ENCODE data around the gene PTPRE.

PTPRE gene

GRCh38 chr10:127951861-127952574, 45.1 kb downstream of the PTPRE start:
- no peak for DNase-seq (ENCODE audit: low read depth in 3 of 3)

DNA sequence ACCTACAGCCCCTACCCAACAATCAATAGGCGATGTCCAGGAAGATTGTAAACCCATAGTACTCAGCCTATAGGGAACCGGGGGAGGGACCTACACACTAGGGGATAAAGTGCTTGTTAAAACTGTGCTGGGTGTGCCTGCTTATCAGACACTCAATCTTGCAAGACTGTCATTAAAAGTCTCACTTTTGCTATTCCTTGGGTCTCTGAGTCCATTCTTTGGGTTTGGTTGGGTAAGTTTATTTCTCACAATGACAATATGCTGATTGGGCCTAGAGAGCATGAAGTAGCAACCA, 45.6 kb downstream of the PTPRE start:
- DNase-seq (ENCODE audit: low read depth in 3 of 3), result no peak

GRCh38 chr10:127952918-127953317, 46.0 kb downstream of the PTPRE start:
- DNase-seq (ENCODE audit: low read depth in 3 of 3), result no peak

GRCh38 chr10:127953876-127954275, 47.0 kb downstream of the PTPRE start:
- DNase-seq (ENCODE audit: low read depth in 3 of 3), result no peak

- no peak for DNase-seq (ENCODE audit: low read depth in 3 of 3)
Measured at GRCh38 chr10:127959428-127959827, 52.5 kb downstream of the PTPRE start.

DNA sequence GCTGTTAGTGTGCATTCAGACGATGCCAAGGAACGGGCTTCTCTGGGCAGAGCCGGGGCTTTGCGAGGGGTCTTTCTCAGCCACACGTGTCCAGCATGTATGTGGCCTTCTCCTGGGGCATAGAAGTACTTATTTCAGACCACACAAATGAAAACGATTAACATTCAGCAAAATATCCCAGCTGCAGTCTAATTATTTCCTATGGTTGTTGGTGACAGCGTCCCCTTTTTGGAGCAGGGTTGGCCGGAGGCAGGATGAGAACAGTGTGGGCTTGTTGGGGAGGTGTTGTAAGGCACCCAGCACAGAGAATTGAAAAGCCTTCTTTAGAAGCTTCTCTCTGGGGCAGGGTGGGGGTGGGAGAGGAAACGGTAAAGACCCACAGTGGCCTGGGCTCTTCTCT, 54.2 kb downstream of the PTPRE start:
- no peak for DNase-seq (ENCODE audit: low read depth in 3 of 3)

GRCh38 chr10:127962205-127962604, 55.3 kb downstream of the PTPRE start:
- DNase-seq (ENCODE audit: low read depth in 3 of 3), result no peak

- no peak for DNase-seq (ENCODE audit: low read depth in 3 of 3)
Measured at GRCh38 chr10:127963136-127963535, 56.2 kb downstream of the PTPRE start.

DNA sequence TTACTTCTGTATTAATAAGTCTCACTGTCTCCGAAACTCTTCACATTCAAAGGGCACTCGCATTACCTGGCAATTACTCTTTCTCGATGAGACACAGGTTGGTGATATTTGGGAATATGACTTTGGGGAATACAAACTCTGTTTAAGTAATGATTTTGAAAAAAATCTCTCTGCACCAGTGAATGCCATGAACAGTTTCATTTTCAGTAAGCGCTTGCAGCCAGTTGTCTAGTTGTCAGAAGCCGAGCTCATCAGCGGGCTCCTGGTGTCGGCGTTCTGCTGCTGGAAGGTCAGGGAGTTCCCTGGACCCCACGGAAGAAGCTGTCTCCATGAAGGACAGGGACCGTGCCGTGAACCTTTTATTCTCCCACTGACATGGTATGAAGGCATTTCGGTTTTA, 57.7 kb downstream of the PTPRE start:
- DNase-seq (ENCODE audit: low read depth in 3 of 3), result no peak

DNA sequence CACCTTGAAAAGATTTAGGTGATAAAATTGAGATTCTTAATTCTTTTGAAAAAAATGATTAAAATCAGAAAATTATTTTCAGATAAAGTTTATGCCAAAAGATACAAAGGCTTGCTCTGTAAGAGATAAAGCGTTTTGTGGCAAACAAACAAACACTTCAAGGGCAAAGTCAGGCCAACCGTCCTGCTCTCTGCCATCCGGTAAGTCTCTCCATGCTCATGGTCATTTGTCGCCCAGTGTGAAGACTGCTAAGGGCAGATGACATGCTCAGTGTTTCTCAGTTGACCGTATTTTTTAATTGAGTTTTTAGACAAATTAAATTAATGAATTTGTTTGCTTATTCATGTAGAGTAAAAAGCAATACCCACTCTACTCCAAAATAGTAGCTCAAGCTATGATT, 60.0 kb downstream of the PTPRE start:
- no peak for DNase-seq (ENCODE audit: low read depth in 3 of 3)

DNA sequence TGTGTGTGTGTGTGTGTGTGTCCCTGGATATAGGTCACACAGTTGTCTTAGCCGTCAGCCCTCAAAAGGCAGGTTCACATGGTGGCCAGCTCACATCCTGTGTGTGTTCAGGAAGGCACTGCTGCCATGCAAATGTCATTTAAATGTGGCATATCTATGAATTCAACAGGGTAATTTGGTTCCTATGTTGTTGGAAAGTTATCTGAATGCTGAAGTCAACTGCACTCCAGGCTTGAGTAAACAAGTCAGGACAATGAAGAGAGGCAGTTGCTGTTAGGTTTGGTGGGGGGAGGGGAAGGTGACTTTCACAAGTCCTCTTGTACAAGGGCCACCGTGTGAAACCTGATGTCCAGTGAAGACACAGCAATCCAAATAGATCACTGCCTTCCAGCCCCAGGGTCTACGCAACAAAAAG, 61.1 kb downstream of the PTPRE start:
- DNase-seq (ENCODE audit: low read depth in 3 of 3), result no peak

DNA sequence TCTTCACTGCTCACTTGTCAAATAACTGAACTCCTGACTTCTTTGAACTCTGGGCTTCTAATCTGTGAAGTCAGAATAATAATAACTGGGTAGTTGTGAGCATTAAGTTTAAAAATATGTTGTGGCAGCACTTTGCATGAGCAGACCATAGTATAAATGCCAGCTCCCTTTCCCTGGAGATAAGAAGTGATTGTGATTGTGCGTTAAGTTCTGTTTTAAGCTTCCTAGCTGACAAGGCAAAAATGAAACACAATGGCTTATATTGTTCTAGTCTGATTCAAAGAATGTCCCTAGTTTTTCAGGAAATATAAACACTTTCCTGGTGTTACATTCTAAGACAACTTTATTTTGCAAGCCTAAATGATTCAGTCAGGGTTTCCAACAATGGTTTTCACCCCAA, 61.8 kb downstream of the PTPRE start:
- DNase-seq (ENCODE audit: low read depth in 3 of 3), result no peak

DNA sequence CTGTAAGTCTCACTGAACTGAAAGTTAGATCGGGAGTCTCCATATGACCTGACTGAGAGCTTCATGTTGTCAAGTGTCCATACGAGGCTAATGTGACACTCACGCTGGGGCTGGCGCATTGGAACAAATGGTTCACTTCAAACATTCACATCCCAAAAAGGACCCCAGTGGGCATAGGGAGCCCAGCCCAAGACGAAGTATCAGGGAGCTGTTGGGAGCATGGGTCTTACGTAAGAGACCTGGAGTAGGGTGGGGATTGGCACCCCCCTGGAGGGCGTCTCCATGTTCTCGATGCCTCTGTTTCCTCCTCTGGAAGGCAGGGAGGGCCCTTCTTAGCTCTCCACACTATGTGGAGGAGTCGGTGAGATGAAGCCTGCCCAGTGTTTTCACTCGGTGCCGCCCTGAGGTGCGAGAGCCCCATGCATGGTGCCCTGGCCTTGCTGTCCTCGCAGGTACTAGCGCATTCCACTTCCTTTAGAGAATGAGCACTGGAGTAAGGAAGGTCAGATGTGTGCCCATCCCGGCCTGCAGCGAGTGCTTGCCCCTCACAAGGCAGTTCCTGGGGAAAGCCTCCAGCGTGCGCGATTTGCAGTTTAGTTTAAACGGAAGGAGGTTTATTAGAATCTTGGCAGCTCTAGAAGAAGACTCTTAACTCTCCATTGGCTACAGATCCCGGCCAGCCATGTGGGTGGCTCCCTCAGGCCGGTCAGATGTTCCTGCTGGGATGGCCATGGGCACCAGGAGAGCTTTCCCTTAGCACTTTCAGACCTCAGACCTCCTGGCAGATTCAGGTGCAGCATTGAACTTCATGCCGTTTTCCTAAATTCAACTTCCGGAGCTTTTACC, 64.4 kb downstream of the PTPRE start:
- DNase-seq (ENCODE audit: low read depth in 3 of 3), result no peak

DNA sequence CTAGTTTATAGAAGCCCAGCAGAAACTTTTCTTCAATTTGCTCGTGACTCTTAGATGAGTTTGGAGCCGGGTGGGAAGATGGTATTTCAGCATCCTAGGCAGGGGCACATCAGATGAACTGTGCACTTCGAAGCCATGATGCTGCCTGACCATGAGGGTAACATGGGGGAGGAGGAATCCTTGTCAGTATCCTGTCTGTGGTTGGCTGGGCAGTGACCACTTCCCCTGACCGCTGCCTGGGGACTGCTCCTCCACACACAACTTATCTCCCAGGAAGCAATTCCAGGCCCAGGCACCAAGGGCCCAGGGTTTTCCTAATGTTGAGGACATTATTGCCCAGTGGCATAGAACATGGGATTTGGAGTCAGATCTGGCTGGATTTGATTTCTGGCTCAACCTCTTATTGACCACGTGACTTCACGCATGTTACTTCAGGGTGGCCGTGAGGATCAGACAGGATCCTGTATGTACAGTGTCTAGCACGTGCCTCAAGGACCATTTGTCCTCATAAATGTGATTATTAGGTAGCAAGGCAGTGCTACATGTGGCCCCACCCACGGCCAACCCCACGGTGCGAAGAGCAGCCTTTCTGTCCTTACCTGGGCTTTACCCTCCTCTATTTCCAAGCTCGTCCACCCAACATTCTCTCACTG, 65.2 kb downstream of the PTPRE start:
- no peak for DNase-seq (ENCODE audit: low read depth in 3 of 3)

GRCh38 chr10:127972751-127973357, 66.0 kb downstream of the PTPRE start:
- DNase-seq (ENCODE audit: low read depth in 3 of 3), result no peak

- no peak for DNase-seq (ENCODE audit: low read depth in 3 of 3)
Measured at GRCh38 chr10:127973791-127974311, 66.9 kb downstream of the PTPRE start.

GRCh38 chr10:127974911-127975310, 68.0 kb downstream of the PTPRE start:
- no peak for DNase-seq (ENCODE audit: low read depth in 3 of 3)

GRCh38 chr10:127976286-127976685, 69.4 kb downstream of the PTPRE start:
- DNase-seq (ENCODE audit: low read depth in 3 of 3), result no peak

DNA sequence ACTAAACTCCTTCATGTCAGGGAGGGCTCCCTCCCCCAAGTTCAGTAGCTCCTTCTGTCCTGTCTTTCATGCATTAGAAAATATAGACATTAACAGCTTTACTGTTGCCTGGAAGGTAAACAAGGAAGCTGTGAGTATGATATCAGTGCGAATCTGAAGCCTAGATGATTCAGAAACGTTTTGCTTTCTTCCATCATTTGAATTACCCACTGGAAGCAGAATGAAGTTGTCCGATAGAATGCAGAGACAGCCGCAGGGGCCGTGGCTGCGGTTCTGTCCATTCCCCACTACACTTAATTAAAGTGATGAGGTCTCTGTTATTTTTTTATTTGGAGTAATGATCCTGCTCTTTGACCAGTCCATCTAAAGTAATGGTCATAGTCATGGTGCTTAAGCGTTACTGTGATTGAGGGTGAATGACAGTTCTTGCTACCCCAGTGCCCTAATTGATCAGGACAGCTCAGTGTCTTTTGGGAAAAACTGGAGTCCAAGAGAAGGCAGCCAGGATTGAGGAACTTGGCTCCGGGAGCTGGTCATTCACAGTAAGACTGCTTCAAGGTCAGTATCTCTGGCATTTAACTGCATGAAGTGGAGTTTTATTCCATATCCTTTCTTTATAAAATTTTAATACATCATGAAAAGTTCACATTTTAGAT, 69.9 kb downstream of the PTPRE start:
- no peak for DNase-seq (ENCODE audit: low read depth in 3 of 3)

DNA sequence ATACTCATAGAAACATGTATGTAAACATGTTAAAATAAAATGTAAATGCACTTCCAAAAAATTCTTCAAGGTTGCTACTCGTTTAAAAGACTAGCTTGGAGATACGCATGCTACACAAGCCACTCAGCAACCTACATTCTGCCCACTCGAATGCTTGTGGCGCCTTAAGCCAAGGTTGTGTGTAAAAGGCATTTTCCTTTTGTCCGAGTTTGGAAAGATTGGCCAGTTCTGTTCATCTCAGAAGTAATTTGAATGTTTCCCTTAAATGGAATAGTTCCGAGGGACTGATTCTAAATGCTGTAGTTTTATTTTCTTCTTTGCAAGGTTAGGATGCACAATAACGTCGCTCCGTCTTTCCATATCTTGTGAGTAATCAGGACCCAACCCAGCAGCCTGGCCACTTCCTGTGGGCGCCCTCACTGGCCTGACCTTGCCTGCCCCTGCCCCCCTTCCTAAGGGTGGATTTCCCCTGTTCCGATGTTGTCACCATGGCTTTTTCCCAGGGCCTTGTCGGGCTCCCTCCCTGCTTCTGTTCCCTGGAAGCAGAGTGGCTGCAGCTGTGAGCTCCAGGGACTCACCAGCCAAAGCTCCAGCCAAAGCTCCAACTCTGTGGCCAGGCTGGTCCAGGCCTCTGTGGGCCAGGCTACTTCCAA, 70.6 kb downstream of the PTPRE start:
- DNase-seq (ENCODE audit: low read depth in 3 of 3), result no peak

DNA sequence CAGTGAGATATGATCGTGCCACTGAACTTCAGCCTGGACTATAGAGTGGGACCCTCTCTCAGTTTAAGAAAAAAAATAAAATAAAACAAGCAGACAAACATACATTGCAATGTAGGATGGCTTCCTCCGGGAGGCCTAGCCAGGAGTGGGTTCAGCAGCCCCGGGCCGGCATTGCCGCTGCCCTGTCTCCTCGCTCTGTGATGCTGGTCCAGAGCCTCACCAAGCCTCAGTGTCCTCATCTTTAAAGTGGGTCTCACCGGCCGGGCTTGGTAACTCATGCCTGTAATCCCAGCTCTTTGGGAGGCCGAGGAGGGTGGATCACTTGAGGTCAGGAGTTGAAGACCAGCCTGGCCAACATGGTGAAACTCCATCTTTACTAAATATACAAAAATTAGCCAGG, 71.6 kb downstream of the PTPRE start:
- DNase-seq (ENCODE audit: low read depth in 3 of 3), result no peak
